ENCODE data around the gene SMARCA4. TPM values are rescaled to one million over a fixed set of nuclear protein-coding genes. Genes with fewer than 3 reads are reported as not detected.
A peak's percentile ranks its signal among the peaks of the same experiment; 100 is the strongest.

SMARCA4 gene
- total RNA-seq, 6 experiments from 2014 or later: 26.3 to 45.8 (median 27.7) TPM

GRCh38 chr19:11044431-11044830 lies 83.6 kb downstream of the SMARCA4 start:
- Histone ChIP-seq H3K27ac (no peak overlapping the region), H3K4me3 (no peak overlapping the region), H3K9me3 (no peaks in the 10 kb centered on the region), H3K4me1 (no peaks in the 10 kb centered on the region), H3K27me3 (no peaks in the 10 kb centered on the region), H3K36me3 (peaks cover 0 to 9% (median 0%) of the 10 kb centered on the region in 4 donors)
- intact Hi-C loops (cut with DNase I): no loop called here
- peak in 3 of 4 donors; percentile 14 to 49 (median 16) for ATAC-seq
- WGBS (ENCODE audit: insufficient coverage, low coverage, low lambda C conversion rate, missing lambda C conversion rate): 61% methylated on average over 6 of the region's 10 CpGs
- no peak for DNase-seq
- TF ChIP-seq CTCF (IDR thresholded peaks at IDR 0.05) (no peak), POLR2A (IDR thresholded peaks at IDR 0.05) (no peak)

GRCh38 chr19:11045536-11045935 lies 84.7 kb downstream of the SMARCA4 start:
- WGBS (ENCODE audit: insufficient coverage, low coverage, low lambda C conversion rate, missing lambda C conversion rate): 94% methylated on average over 4 of the region's 4 CpGs
- no peak overlapping the region for H3K27ac ChIP-seq
- DNase-seq: no peak
- intact Hi-C loops (cut with DNase I): no loop called here
- no peaks in the 10 kb centered on the region for H3K4me1 ChIP-seq
- no peak overlapping the region for H3K4me3 ChIP-seq
- no peaks in the 10 kb centered on the region for H3K9me3 ChIP-seq
- no peaks in the 10 kb centered on the region for H3K27me3 ChIP-seq
- TF ChIP-seq CTCF (IDR thresholded peaks at IDR 0.05): no peak
- no peak for TF ChIP-seq POLR2A (IDR thresholded peaks at IDR 0.05)
- ATAC-seq: no peak
- H3K36me3 ChIP-seq: peaks cover 0 to 9% (median 0%) of the 10 kb centered on the region in 4 donors

GRCh38 chr19:11046605-11047354 lies 86.0 kb downstream of the SMARCA4 start:
- Histone ChIP-seq H3K27ac (no peak overlapping the region), H3K27me3 (no peaks in the 10 kb centered on the region), H3K36me3 (no peaks in the 10 kb centered on the region), H3K4me1 (no peaks in the 10 kb centered on the region), H3K9me3 (no peaks in the 10 kb centered on the region), H3K4me3 (no peak overlapping the region)
- intact Hi-C loops (cut with DNase I): no loop called here
- DNase-seq (no peak), ATAC-seq (no peak)
- TF ChIP-seq POLR2A (IDR thresholded peaks at IDR 0.05) (no peak), CTCF (IDR thresholded peaks at IDR 0.05) (no peak)
- 100% methylated on average over 5 of the region's 14 CpGs for WGBS (ENCODE audit: insufficient coverage, low coverage, low lambda C conversion rate, missing lambda C conversion rate)

GRCh38 chr19:11047866-11048265 lies 87.0 kb downstream of the SMARCA4 start:
- H3K27me3 ChIP-seq: no peaks in the 10 kb centered on the region
- no peak overlapping the region for H3K4me3 ChIP-seq
- TF ChIP-seq CTCF (IDR thresholded peaks at IDR 0.05) (no peak), POLR2A (IDR thresholded peaks at IDR 0.05) (no peak)
- H3K27ac ChIP-seq: no peak overlapping the region
- H3K9me3 ChIP-seq: no peaks in the 10 kb centered on the region
- no peaks in the 10 kb centered on the region for H3K4me1 ChIP-seq
- 94% methylated on average over 4 of the region's 4 CpGs for WGBS (ENCODE audit: insufficient coverage, low coverage, low lambda C conversion rate, missing lambda C conversion rate)
- intact Hi-C loops (cut with DNase I): no loop called here
- no peaks in the 10 kb centered on the region for H3K36me3 ChIP-seq
- ATAC-seq (no peak), DNase-seq (no peak)

Data from right lobe of liver (tissue), 6 donors.